ENCODE data around the gene SCAF11.
"Not testable (repeated sequence)": the region's sequence is repeated elsewhere in the genome, so short reads cannot be mapped to it uniquely, and the experiment has no call there.

Gene SCAF11, protein sequence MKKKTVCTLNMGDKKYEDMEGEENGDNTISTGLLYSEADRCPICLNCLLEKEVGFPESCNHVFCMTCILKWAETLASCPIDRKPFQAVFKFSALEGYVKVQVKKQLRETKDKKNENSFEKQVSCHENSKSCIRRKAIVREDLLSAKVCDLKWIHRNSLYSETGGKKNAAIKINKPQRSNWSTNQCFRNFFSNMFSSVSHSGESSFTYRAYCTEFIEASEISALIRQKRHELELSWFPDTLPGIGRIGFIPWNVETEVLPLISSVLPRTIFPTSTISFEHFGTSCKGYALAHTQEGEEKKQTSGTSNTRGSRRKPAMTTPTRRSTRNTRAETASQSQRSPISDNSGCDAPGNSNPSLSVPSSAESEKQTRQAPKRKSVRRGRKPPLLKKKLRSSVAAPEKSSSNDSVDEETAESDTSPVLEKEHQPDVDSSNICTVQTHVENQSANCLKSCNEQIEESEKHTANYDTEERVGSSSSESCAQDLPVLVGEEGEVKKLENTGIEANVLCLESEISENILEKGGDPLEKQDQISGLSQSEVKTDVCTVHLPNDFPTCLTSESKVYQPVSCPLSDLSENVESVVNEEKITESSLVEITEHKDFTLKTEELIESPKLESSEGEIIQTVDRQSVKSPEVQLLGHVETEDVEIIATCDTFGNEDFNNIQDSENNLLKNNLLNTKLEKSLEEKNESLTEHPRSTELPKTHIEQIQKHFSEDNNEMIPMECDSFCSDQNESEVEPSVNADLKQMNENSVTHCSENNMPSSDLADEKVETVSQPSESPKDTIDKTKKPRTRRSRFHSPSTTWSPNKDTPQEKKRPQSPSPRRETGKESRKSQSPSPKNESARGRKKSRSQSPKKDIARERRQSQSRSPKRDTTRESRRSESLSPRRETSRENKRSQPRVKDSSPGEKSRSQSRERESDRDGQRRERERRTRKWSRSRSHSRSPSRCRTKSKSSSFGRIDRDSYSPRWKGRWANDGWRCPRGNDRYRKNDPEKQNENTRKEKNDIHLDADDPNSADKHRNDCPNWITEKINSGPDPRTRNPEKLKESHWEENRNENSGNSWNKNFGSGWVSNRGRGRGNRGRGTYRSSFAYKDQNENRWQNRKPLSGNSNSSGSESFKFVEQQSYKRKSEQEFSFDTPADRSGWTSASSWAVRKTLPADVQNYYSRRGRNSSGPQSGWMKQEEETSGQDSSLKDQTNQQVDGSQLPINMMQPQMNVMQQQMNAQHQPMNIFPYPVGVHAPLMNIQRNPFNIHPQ (N-terminal part only)

DNA sequence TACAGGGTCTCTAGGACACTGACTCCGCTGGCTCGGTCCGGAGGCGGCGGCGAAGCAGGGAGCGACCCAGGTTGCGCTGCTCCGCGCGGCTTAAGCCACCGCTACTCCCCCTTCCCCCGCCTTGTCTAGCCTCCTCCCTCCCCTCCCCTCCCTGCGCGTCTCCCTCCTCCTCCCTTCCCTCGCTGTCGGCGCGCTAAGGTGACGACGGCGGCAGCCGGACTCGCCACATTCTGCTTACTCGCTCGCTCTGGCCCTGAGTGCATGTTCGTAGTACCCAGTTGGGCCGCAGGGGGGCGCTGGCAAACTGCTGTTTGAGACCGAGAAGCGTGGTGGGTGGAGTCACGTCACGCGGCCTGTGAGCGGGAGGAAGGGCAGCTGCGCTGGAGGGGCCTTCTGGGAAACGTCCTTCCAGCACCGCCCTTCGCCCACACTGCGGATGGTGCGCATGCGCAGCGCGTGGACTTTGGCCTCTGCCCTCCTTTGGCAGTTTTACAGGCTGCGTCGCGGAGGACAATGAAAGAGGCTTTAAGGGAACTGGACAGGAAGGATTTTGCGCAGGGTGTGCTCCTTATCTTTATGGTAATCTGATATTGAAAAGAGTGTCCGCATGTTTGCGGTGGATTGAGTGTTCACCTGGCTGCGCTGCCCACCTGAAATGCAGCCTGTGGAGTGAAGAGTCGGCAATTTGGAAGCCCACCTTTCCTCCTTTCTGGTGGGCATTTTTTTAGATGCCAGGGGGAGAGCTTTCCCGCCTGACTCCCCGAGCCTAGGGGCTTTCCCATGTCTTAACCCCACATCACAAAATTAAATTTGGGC, at the start of gene SCAF11:
Gene SCAF11 (minus strand): TSS at position 107 of the 816 bp plus-strand sequence. CDS start 26,407 bp downstream, outside the sequence.
- peak; percentile 99 for DNase-seq

DNA sequence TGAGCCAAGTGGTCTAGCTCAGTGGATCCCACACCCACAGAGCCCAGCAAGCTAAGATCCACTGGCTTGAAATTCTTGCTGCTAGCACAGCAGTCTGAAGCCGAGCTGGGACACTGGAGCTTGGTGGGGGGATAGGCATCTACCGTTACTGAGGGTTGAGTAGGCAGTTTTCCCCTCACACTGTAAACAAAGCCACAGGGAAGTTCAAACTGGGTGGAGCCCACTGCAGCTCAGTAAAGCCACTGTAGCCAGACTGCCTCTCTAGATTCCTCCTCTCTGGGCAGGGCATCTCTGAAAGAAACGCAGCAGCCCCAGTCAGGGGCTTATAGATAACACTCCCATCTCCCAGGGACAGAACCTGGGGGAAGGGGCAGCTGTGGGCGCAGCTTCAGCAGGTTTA, 46.7 kb upstream of the SCAF11 start:
- not testable (repeated sequence) for DNase-seq

DNA sequence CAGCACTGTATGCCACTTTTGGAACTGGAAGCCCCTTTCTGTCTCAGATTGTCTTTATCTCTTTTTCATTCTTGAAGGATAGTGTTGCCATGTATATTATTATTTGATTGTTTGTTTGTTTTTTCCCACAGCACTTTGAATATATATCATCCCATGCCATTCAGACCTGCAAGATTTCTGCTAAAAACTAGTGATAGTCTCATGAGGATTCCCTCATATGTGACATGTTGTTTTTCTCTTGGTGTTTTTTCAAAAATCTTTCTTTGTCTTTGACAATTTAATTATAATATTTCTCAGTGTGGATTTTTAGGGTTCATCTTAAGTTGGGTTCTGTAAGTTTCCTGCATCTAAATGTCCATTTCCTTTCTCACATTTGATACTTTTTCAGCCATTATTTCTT, 36.8 kb upstream of the SCAF11 start:
- DNase-seq = no peak

DNA sequence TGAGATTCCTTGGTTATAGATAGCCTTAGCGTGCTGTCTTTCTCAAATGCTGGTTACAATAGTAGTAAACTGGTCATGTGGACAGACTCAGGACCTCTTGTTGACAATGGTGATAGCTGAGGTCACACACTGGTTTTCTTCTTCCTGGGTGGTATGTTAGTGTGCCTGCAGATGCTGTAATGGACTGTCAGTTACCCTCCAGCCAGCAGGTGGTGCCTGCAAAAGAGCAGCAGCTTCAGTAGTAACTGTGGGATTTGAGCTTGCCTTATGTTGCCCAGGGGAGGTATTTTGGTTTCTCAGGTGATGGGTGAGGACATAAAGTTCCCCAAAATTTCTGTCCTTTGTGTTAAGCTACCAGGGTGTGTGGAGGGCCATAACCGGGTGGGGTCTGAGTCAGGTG, 33.7 kb upstream of the SCAF11 start:
- DNase-seq = no peak

DNA sequence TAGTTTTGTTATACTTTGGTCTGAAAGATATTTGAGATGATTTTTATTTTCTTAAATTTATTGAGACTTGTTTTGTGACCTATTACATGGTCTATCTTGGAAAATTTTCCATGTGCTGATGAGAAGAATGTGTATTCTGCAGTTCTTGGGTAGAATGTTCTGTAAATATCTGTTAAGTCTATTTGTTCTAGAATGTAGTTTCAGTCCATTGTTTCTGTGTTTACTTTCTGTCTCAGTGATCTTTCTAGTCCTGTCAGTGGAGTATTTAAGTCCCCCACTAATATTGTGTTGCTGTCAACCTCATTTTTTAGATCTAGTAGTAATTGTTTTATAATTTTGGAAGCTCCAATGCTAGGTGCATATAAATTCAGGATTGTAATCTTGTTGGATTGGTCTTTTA, 30.4 kb upstream of the SCAF11 start:
- DNase-seq = no peak

DNA sequence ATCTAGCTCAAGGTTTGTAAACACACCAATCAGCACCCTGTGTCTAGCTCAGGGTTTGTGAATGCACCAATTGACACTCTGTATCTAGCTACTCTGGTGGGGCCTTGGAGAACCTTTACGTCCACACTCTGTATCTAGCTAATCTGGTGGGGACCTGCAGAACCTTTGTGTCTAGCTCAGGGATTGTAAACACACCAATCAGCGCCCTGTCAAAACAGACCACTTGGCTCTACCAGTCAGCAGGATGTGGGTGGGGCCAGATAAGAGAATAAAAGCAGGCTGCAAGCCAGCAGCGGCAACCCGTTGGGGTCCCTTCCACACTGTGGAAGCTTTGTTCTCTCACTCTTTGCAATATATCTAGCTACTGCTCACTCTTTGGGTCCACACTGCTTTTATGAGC, 28.3 kb upstream of the SCAF11 start:
- DNase-seq = not testable (repeated sequence)

DNA sequence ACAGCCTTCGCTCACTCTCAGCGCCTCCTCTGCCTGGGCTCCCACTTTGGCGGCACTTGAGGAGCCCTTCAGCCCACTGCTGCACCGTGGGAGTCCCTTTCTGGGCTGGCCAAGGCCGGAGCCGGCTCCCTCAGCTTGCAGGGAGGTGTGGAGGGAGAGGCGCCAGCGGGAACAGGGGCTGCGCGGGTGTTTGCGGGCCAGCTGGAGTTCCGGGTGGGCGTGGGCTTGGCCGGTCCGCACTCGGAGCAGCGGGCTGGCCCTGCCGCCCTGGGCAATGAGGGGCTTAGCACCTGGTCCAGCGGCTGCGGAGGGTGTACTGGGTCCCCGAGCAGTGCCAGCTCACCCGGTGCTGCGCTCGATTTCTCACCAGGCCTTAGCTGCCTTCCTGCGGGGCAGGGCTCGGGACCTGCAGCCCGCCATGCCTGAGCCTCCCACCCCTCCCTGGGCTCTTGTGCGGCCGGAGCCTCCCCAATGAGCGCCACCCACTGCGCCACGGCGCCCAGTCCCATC, 27.5 kb upstream of the SCAF11 start:
- not testable (repeated sequence) for DNase-seq

DNA sequence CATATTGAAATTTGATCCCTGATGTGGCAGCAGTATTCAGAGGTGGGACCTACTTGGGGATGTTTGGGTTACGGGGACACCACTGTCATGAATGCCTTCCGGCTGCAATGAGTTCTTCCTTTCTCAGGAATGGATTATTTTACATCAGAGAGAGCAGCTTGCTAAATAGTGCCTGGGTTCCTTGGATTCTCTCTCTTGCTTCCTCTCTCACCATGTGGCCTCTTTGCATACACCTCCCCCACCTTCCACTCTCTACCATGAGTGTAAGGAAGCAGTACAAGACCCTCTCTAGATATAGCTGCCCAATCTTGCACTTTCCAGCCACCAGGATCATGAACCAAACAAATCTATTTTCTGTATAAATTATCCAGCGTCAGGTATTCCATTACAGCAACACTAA, 15.4 kb upstream of the SCAF11 start:
- DNase-seq = no peak

DNA sequence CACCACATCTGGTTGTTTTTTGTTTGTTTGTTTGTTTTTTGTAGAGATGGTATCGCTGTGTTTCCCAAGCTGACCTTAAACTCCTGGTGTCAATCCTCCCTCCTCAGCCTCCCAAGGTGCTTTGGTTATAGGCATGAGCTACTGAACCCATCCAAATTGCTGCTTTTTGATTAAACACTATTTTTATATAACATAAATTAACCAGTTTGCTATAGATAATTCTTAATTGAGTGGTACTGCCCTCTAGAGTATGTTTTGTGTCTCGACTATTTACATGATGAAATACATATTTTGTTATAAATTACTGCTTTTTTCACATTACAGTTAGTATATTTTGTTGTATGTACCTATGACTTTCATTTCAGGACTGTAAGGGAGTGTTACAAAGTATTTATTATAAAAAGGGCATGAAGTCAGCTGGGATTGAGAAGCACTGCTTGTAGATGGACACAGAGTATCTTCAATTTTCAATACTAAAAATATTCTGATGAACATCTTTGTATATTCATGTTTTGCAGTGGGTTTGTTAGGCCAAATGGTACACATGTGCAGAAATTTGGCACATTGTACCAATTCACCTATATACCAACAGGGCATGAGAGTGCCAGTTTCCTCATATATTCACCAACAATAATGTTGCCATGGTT, 14.9 kb upstream of the SCAF11 start:
- no peak for DNase-seq

DNA sequence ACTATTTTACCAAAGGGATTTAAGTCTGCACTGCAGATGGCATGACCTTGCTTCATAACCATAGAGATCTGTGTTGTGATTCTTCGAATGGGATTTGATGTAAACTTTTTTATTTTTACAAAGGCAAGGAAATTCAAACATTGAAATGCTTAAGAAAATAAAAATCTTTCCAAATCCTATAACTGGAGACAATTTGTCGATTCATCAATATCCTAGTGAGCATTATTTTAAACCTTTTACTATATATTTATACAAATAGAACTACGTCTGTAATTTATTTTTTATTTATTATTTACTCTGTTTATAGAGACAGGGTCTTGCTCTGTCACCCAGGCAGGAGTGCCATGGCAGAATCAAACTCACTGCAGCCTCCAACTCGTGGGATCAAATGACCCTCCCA, 14.3 kb upstream of the SCAF11 start:
- DNase-seq = no peak

DNA sequence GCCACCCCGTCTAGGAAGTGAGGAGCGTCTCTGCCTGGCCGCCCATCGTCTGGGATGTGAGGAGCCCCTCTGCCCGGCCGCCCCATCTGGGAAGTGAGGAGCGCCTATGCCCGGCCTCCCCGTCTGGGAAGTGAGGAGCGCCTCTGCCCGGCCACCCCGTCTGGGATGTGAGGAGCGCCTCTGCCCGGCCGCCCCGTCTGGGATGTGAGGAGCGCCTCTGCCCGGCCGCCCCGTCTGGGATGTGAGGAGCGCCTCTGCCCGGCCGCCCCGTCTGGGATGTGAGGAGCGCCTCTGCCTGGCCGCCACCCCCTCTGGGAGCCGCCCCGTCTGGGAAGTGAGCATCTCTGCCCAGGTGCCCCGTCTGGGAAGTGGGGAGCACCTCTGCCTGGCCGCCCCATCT, 9.7 kb upstream of the SCAF11 start:
- DNase-seq = not testable (repeated sequence)

DNA sequence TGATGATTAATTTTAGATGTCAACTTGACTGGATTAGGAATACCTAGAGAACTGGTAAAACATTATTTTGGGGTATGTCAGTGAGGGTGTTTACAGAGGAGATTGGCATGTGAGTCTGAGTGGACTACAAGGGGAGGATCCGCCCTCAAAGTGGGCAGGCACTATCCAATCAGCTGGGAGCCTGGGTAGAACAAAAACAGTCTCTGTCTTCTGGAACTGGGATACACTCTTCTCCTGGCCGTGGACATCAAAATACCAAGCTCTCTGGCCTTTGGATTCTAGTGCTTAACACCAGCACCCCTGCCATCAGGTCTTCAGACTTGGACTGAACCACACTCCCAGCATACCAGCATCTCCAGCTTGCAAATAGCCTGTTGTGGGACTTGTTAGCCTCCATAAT, 4.4 kb upstream of the SCAF11 start:
- no peak for DNase-seq

DNA sequence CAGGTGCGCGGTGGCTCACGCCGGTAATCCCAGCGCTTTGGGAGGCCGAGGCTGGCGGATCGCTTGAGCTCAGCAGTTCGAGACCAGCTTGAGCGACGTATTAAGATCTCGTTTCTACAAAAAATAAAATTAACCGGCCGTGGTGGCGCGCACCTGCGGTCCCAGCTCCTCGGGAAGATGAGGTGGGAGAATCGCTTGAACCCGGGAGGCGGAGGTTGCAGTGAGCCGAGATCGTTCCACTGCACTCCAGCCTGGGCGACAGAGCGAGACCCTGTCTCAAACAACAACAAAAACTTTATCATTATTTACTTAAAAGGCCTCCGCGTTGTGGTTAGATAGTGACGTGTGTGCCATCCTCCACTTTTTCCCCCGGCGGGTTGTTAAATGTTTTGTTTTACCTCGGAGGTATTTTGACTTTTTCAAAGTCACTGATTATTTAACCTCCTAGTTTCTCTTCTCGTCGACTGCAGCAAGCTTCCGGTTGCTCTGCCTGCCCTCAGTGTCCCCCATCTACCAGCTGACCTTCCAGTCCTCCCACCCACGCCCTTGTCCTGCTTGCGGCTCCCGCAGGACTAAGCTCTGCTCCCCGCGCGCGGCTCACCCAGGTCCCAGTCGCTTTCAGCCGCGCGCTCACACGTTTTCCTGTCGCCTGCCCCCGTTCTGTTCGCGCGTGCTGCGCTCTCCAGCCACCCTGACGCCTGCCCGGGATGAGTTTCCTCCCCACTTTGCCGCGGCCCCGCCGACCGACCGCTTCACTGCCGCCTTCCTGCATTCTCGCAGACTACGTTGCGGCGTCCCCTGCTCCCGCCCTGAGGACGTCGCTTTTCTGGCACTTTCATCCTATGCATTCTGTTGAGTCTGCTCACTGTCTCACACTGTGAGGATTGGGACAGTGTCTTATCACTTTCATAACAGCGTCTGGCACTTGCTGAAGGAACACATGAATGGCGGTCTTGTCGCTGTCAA, 1.2 kb upstream of the SCAF11 start:
- peak; percentile 65 for DNase-seq

DNA sequence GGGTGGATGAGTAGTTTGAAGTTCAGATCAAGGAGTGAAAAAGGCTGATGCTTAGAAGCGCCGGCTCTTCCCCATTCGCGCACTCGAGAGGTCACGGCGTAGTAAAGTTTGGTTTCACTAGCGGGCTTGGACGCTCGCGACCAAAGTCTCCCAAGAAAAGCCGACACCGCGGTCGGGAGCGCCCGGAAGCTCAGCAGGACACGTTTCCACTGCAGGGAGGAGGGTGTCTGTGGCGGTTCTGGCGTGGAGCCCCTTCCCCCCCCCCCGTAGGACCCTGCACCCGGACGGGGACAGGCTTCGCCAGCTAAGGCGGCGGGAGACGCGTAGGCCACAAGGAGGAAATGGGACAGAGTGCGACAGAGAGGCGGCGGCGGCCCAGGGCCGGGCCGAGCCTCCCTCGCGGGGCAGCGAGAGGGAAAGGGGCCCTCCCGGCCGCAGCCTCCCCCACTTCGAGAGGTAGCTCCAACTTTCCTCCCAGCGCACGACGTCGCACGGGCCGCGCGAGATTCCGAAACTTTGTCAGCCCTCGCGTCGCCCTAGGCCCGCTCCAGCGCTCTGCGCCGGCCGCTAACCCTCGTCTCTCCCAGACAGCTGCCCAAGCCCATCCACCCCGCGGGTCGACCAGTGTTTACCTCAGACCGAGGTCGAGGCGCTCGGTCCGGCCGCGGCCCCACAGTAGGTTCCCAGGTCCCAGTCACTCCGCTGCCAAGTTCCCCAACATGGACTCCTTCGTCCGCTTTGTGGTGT, 480 bp downstream of the SCAF11 start:
- DNase-seq = peak; percentile 70

DNA sequence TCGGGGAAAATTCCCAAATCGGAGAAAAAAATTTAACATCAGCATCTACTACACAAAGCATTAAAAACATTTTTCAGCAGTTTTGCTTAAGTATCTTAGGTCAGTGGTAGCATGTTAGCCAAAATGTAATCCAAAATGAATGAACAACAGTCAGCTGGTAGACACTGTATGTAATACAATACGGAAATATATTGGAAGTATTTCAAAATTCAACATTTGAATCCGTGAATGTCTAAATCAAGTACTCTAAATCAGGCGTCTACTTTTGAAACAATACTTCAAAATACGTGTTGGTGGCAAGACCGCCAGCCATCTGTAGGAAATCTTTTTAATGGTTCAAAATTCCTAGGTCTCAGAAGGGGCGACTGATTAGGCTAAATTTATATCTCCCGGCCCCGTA, 1.1 kb downstream of the SCAF11 start:
- no peak for DNase-seq

DNA sequence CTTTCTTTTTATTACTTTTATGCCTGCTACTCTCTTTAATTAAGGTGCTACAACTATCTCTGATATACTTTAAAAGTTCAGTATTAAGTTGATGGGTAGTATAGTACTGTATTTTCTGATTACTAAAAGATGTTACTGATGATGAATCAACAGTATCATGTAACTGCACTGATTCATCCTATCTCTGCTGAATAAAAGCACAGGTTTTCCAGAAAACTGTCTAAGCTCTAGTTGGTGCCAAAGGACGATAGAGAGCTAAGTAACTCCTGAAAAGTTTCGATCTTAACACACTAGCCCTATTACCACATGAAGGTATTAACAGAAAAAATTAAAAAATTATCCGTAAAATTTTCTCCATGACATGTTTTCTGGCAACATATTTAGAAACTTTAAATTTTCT, 2.1 kb downstream of the SCAF11 start:
- no peak for DNase-seq

DNA sequence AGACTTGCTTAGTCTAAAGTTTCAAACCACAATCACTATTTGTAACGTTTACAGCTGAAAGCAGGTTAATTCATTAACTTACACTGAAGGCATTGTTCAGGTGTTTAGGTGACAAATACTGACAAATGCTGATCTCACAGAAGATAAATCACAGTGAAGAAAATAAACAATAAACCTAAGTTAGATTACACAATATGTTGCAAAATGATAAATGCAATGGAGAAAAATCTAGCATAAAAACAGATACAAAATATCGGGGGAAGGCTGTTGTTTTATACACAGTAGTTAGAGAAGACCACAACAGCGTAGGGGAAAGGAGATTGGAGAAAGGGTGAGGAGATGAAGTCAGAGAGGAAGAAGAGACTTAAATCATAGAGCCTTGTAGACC, 3.0 kb downstream of the SCAF11 start:
- DNase-seq = no peak

DNA sequence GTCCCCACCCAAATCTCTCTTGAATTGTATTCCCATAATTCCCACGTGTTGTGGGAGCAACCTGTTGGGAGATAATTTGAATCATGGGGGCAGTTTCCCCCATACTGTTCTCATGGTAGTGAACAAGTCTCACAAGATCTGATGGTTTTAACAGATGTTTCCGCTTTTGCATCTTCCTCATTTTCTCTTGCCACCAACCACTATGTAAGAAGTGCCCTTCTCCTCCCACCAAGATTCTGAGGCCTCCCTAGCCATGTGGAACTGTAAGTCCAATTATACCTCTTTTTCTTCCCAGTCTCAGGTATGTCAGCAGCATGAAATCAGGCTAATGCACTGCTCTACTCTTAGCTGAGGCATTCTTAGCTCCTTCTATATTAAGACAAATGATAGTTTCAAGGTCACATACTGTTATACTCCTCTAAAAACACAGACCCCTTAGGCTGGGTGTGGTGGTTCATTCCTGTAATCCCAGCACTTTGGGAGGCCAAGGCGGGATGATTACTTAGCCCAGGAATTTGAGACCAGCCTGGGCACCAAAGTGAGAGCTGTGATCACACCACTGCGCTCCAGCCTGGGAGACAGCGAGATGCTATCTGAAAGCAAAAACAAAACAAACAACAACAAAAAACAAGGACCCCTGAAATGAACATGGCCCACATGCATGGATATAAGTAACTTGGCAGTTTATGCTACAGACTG, 3.6 kb downstream of the SCAF11 start:
- no peak for DNase-seq
